Ecto neural progenitor cell (in vitro differentiated cells): ENCODE data around the gene TMEM33.

Experiments
- DNase-seq: peaks from one replicate; pipeline ENCODE4 v3.0.0-alpha.2; 2018; ENCODE audit warnings: low spot score

The TMEM33 gene

DNA sequence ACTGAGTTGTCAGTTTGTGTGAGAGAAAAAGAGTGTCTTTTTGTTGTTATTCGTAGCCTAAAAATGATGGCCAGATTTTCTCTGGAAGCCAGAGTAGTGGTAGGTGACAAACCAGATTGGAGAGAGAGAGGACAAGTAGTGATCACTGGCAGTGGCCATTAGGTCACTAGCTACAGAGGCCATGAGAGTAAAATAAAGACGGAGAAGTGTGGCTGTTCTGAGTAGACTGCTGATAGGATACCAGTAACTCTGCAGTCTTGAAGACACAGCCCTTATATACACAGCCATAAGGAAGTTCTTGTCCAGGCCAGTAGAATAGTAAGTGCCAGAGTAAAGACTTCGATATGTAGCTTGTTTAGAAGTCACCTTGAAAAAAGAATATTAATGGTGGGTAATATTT, 62.8 kb downstream of the TMEM33 start:
- no peak for DNase-seq

DNA sequence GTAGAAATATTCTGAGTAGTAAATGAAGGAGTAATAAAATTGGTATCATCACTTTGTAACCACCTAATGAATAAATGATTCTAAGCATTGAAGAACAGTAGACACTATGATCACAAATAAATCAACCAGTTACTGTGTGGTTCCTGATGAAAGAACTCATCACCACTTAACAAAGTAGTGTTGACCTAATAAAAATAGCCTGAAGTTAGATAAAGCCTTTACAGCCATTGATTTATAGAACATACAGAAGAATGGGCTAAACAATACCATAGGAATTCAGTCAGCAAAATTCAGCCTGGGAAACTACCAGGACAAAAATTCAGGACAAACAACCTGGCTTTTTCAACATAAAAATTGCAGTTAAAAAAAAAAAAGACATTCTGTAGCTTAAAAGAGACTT, 64.1 kb downstream of the TMEM33 start:
- DNase-seq = no peak

DNA sequence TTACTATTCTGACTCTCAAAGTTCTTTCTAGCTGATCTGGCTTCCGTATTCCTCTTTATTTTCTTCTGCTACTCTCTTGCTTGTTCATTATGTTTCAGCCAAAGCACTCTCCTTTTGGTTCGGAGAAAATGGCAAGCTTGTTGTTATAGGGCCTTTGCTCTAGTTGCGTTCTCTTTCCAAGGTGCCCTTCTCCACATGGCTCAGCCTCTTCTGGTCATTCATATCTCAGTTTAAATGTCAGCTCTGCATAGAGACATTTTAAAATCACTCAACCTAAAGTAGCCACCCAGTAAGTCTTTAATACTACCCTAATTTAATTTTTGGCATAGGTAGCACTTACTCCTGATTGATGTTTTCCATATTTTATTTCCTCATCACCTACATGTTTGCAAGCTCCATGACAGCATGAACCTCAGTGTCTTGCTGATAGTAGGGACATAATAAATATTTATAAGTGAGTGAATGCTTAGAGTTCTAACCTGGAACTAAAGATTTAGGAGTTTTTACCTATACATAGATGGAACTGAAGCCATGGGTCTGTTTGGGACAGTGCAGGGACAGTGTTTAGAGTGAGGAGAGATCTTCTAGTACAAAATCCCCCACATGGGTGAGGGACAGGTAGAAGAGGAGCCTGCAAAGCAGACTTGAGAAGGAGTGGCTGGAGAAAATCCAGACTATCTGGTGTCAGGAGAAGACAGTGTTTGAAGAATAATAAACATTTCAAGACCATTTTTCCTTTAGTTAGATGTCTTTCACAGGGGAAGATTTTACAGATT, 73.0 kb downstream of the TMEM33 start:
- no peak for DNase-seq
